Fibroblast of lung (primary cell): ENCODE data around the gene LRRC74A. TPM values are rescaled to one million over a fixed set of nuclear protein-coding genes. Genes with fewer than 3 reads are reported as not detected.

Source experiments
- DNase-seq, 2 donors: peaks; one replicate each; pipeline versions ENCODE4 v3.0.0 to v3.0.0-alpha.2; 2010; ENCODE audit warnings: low read depth in 2 of 2
- H2AFZ ChIP-seq: 2 replicates; pipeline ENCODE4 v1.5.1; 2012; ENCODE audit warnings: low read length, control low read depth, inconsistent platforms
- H3K27ac ChIP-seq: 2 replicates; pipeline ENCODE4 v1.5.1; 2011; ENCODE audit warnings: low read length, control low read depth; ENCODE audit not compliant: insufficient read depth
- H3K27me3 ChIP-seq: 2 replicates; pipeline ENCODE4 v1.5.1; 2011; ENCODE audit warnings: mild to moderate bottlenecking, low read length; ENCODE audit not compliant: control insufficient read depth, insufficient read depth
- H3K36me3 ChIP-seq: 2 replicates; pipeline ENCODE4 v1.5.1; 2011; ENCODE audit warnings: low read length; ENCODE audit not compliant: control insufficient read depth, insufficient read depth
- H3K4me1 ChIP-seq: 2 replicates; pipeline ENCODE4 v1.5.1; 2011; ENCODE audit warnings: low read length; ENCODE audit not compliant: control insufficient read depth, insufficient read depth; ENCODE audit errors: extremely low read depth
- H3K4me2 ChIP-seq: 2 replicates; pipeline ENCODE4 v1.5.1; 2011; ENCODE audit warnings: low read length, control low read depth; ENCODE audit not compliant: insufficient read depth; ENCODE audit errors: extremely low read depth
- H3K4me3 ChIP-seq, 4 experiments: fragments of 200-600 bp in 1 of 4; sonication (generic) in 1 of 4; replicated peaks in 1 of 4; 2 replicates each; pipeline ENCODE4 v1.5.1; 2011 to 2016; ENCODE audit warnings: low read length in 4 of 4, low read depth in 3 of 4, mild to moderate bottlenecking in 3 of 4, control low read depth in 2 of 4, inconsistent platforms in 1 of 4, mixed read lengths in 1 of 4; ENCODE audit not compliant: insufficient read depth in 1 of 4; ENCODE audit errors: control extremely low read depth in 1 of 4
- H3K79me2 ChIP-seq: 2 replicates; pipeline ENCODE4 v1.5.1; 2012; ENCODE audit warnings: mild to moderate bottlenecking, low read length, inconsistent platforms; ENCODE audit not compliant: control insufficient read depth, insufficient read depth
- H3K9ac ChIP-seq: 2 replicates; pipeline ENCODE4 v1.5.1; 2011; ENCODE audit warnings: mild to moderate bottlenecking, low read length, control low read depth; ENCODE audit not compliant: insufficient read depth
- H3K9me3 ChIP-seq: 2 replicates; pipeline ENCODE4 v1.5.1; 2012; ENCODE audit warnings: low read depth, low read length; ENCODE audit not compliant: control insufficient read depth, insufficient read depth
- H4K20me1 ChIP-seq: 2 replicates; pipeline ENCODE4 v1.5.1; 2011; ENCODE audit warnings: low read length; ENCODE audit not compliant: control insufficient read depth, insufficient read depth; ENCODE audit errors: extremely low read depth
- EZH2 ChIP-seq: IDR thresholded peaks from 2 replicates; pipeline ENCODE4 v1.5.1; 2012; ENCODE audit warnings: low read length, control low read depth, mild to moderate bottlenecking; ENCODE audit errors: missing control alignments
- polyA plus RNA-seq, 2 donors: library from polyadenylated mRNA; depleted of rRNA in 1 of 2; stranded (reverse) in 1 of 2; unstranded in 1 of 2; fragments of >200 nt; gene quantifications; 2 replicates each; pipeline ENCODE4 v1.2.1, GENCODE V29; 2011 to 2012; ENCODE audit warnings: missing spikeins in 1 of 2
- total RNA-seq: library from RNA; depleted of rRNA; stranded (reverse); fragments of >200 nt; gene quantifications from 2 replicates; pipeline ENCODE4 v1.2.1, GENCODE V29; 2014
- TF ChIP-seq, protein P1 (sequence below), 2 donors: IDR thresholded peaks in 1 of 2; conservative IDR thresholded peaks in 1 of 2; 1 replicate in 1 of 2; 2 replicates in 1 of 2; pipeline ENCODE4 v1.5.1; 2011 to 2012; ENCODE audit warnings: low read length in 2 of 2, control low read depth in 1 of 2, inconsistent platforms in 1 of 2, low read depth in 1 of 2, mild to moderate bottlenecking in 1 of 2

The LRRC74A gene
- total and polyA plus RNA-seq, 2 donors (not counting 1 experiment from before 2014, with no cell fraction given), result not detected

- Histone ChIP-seq H3K27me3 (peaks cover 13% of the 10 kb centered on the region), H4K20me1 (no peaks in the 10 kb centered on the region), H3K27ac (no peak overlapping the region), H3K9me3 (no peaks in the 10 kb centered on the region), H3K36me3 (no peaks in the 10 kb centered on the region), H3K79me2 (no peaks in the 10 kb centered on the region), H3K4me3 (no peak overlapping the region), H2AFZ (no peak overlapping the region), H3K4me1 (no peaks in the 10 kb centered on the region), H3K4me2 (no peak overlapping the region), H3K9ac (no peak overlapping the region)
- TF ChIP-seq, protein P1, sequence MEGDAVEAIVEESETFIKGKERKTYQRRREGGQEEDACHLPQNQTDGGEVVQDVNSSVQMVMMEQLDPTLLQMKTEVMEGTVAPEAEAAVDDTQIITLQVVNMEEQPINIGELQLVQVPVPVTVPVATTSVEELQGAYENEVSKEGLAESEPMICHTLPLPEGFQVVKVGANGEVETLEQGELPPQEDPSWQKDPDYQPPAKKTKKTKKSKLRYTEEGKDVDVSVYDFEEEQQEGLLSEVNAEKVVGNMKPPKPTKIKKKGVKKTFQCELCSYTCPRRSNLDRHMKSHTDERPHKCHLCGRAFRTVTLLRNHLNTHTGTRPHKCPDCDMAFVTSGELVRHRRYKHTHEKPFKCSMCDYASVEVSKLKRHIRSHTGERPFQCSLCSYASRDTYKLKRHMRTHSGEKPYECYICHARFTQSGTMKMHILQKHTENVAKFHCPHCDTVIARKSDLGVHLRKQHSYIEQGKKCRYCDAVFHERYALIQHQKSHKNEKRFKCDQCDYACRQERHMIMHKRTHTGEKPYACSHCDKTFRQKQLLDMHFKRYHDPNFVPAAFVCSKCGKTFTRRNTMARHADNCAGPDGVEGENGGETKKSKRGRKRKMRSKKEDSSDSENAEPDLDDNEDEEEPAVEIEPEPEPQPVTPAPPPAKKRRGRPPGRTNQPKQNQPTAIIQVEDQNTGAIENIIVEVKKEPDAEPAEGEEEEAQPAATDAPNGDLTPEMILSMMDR (conservative IDR thresholded peaks at IDR 0.05 in 1 of 2, IDR thresholded peaks at IDR 0.05 in 1 of 2; ENCODE audit: low read depth in 1 of 2, low read length in 2 of 2), result no peak
- no peak for TF ChIP-seq EZH2
- no peak for DNase-seq
Measured at GRCh38 chr14:76884394-76884793, 58.2 kb downstream of the LRRC74A start.

- no peak overlapping the region for H3K9ac ChIP-seq
- H3K27ac ChIP-seq, result no peak overlapping the region
- H3K79me2 ChIP-seq, result no peaks in the 10 kb centered on the region
- H3K36me3 ChIP-seq, result no peaks in the 10 kb centered on the region
- peaks cover 13% of the 10 kb centered on the region for H3K27me3 ChIP-seq
- no peak overlapping the region for H2AFZ ChIP-seq
- H3K4me3 ChIP-seq, result no peak overlapping the region
- H3K4me1 ChIP-seq, result no peaks in the 10 kb centered on the region
- H4K20me1 ChIP-seq, result no peaks in the 10 kb centered on the region
- H3K4me2 ChIP-seq, result no peak overlapping the region
- no peak for TF ChIP-seq EZH2
- TF ChIP-seq, protein P1 (conservative IDR thresholded peaks at IDR 0.05 in 1 of 2, IDR thresholded peaks at IDR 0.05 in 1 of 2; ENCODE audit: low read depth in 1 of 2, low read length in 2 of 2), result no peak
- H3K9me3 ChIP-seq, result no peaks in the 10 kb centered on the region
- no peak for DNase-seq
Measured at GRCh38 chr14:76884853-76885276, 58.7 kb downstream of the LRRC74A start.

DNA sequence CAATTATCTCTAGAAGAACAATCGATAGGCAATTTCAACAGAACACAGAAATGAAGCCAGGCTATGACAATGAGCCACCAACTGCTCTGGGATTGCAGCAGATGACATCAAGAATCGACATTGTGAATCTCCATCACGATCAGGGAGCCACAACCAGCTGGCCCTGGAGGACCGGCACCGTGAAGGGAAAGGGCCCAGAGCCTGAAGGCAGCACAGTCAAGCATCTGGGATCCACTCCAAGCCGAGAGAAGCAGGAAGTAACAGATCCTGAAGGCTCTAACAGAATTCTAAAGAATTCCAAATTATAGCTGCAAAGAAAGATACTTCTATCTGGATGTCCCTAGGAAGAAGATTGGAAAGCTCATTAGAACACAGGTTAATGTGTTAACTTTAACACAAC, 61.0 kb downstream of the LRRC74A start:
- no peaks in the 10 kb centered on the region for H3K9me3 ChIP-seq
- H4K20me1 ChIP-seq, result no peaks in the 10 kb centered on the region
- peak in 1 of 2 donors; percentile 22 for DNase-seq
- no peak overlapping the region for H3K4me2 ChIP-seq
- H3K4me3 ChIP-seq, result no peak overlapping the region
- no peak for TF ChIP-seq EZH2
- TF ChIP-seq, protein P1 (conservative IDR thresholded peaks at IDR 0.05 in 1 of 2, IDR thresholded peaks at IDR 0.05 in 1 of 2; ENCODE audit: low read depth in 1 of 2, low read length in 2 of 2), result no peak
- H3K9ac ChIP-seq, result no peak overlapping the region
- H2AFZ ChIP-seq, result no peak overlapping the region
- H3K36me3 ChIP-seq, result no peaks in the 10 kb centered on the region
- peaks cover 7% of the 10 kb centered on the region for H3K27me3 ChIP-seq
- H3K4me1 ChIP-seq, result no peaks in the 10 kb centered on the region
- H3K79me2 ChIP-seq, result no peaks in the 10 kb centered on the region
- H3K27ac ChIP-seq, result no peak overlapping the region
